HEK293T (cell line): ENCODE measurements around the gene VDR.

Experiments used
- ARNT ChIP-seq: fragments of 450-650 bp; IDR thresholded peaks from 2 replicates; pipeline ENCODE4 v1.6.1; 2017; ENCODE audit warnings: mild to moderate bottlenecking
- BHLHE40 ChIP-seq: fragments of 450-650 bp; IDR thresholded peaks from 2 replicates; pipeline ENCODE4 v1.6.1; 2016; ENCODE audit warnings: mild to moderate bottlenecking, moderate library complexity, borderline replicate concordance
- CTBP1 ChIP-seq: fragments of 450-650 bp; IDR thresholded peaks from 2 replicates; pipeline ENCODE4 v1.6.1; 2016; ENCODE audit warnings: borderline replicate concordance
- ELF4 ChIP-seq: fragments of 450-650 bp; IDR thresholded peaks from 2 replicates; pipeline ENCODE4 v1.6.1; 2017; ENCODE audit warnings: antibody characterized with exemption
- FOXA1 ChIP-seq: fragments of 450-650 bp; IDR thresholded peaks from 2 replicates; pipeline ENCODE4 v1.6.1; 2016; ENCODE audit warnings: mild to moderate bottlenecking
- FOXK2 ChIP-seq: fragments of 450-650 bp; IDR thresholded peaks from 2 replicates; pipeline ENCODE4 v1.6.1; 2016; ENCODE audit warnings: mild to moderate bottlenecking
- FOXM1 ChIP-seq: fragments of 450-650 bp; IDR thresholded peaks from 2 replicates; pipeline ENCODE4 v1.6.1; 2017; ENCODE audit warnings: mild to moderate bottlenecking, borderline replicate concordance
- HDGF ChIP-seq: fragments of 450-650 bp; IDR thresholded peaks from 2 replicates; pipeline ENCODE4 v1.6.1; 2017; ENCODE audit warnings: antibody characterized with exemption, borderline replicate concordance
- L3MBTL2 ChIP-seq: fragments of 450-650 bp; conservative IDR thresholded peaks from 2 replicates; pipeline ENCODE4 v1.6.1; 2016; ENCODE audit warnings: mild to moderate bottlenecking
- SP1 ChIP-seq: fragments of 450-650 bp; IDR thresholded peaks from 2 replicates; pipeline ENCODE4 v1.6.1; 2017
- SUZ12 ChIP-seq: fragments of 450-650 bp; IDR thresholded peaks from 2 replicates; pipeline ENCODE4 v1.6.1; 2016; ENCODE audit warnings: mild to moderate bottlenecking
- ZNF384 ChIP-seq: fragments of 450-650 bp; IDR thresholded peaks from 2 replicates; pipeline ENCODE4 v1.6.1; 2016

DNA sequence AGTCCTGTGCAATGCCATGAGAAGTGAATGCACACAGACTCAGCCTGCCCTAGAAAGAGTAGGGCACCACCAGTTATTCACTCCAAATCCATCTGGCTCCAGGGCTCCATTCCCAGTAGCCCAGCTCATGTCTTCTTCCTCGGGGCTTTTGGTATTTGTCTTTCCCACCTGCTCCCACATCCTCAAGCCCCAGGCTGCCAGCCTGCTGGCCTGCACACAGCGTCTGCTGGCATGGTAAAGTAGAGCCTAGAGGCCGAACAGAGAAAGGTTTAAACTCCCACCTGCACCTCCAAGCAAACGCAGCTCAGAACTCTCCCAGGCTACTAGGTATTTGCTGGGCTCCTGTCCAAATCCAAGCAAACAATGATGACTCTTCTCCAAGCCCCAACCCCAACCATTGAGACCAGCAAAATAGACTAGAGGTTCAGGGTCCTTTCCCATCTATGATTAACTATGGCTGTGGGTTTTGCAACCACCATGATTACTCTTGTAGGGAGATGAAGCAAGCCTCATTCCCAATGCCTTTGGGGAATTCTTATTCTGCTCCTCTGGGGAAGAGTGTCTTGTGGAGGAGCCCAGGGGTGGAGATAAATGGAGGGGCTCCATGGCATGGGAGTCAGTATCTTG, 5.2 kb upstream of the VDR start:
- no peak for TF ChIP-seq BHLHE40
- no peak for TF ChIP-seq ELF4
- no peak for TF ChIP-seq ARNT
- TF ChIP-seq SUZ12: no peak
- TF ChIP-seq HDGF: no peak
- no peak for TF ChIP-seq CTBP1
- TF ChIP-seq FOXK2: no peak
- TF ChIP-seq ZNF384: no peak
- no peak for TF ChIP-seq L3MBTL2
- no peak for TF ChIP-seq SP1
- TF ChIP-seq FOXA1: no peak
- no peak for TF ChIP-seq FOXM1
